ENCODE data around the gene TOB2. TPM values are rescaled to one million over a fixed set of nuclear protein-coding genes. Genes with fewer than 3 reads are reported as not detected.

TOB2 gene
- polyA plus RNA-seq (2013, experiment 1 of 2): 42.5 TPM
- 43.0 TPM for polyA plus RNA-seq (2013, experiment 2 of 2)

DNA sequence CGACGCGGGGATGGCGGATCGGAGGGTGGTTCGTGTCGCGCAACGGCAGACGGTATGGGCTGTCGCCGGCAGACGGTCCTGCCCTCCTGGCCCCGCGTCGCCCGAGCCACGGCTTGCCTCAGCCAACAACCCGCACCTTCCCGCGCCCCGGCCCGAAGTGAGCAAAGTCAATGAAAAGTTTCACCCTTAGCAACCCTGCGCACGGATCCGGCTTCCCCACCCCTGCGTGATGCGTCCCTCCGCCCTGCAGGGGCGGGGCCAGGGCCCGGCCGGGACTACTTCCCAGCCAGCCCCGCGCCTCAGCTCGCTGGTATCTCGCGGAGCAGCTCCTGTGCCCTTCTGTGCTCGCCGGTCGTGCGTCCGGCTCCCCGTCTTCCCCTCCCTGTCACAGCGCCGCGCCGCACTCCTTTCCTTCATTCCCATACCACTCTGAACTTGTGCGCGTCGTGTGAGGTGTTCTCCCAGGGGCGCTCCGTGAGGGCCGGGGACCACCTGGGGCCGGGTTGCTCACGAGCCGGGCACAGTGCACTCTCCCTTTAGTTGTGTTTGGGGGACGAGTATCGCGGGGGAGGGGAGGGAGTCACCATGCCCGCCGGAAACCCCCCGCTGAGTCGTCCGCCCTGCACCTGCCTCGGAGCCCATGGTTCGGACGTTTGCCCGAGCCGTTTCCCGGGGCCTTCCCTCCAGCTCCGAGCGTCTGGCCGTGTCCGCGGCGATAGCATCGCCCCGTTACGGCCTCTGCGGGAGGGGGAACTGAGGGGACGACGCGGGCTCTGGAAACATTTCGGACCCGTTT is at the start of gene TOB2:
Gene TOB2, minus strand, starts transcription at position 163 of the 796 bp plus-strand sequence. CDS start 9,456 bp downstream, outside the sequence.
- peak within 1 kb of the TSS; percentile 90 to 95 for H3K4ac ChIP-seq (ENCODE audit: low read depth in 1 of 2, low read length in 2 of 2)
- peak within 1 kb of the TSS; percentile 78 to 98 for H3K18ac ChIP-seq (ENCODE audit: low read depth in 1 of 2, low read length in 2 of 2)
- peaks cover 7 to 9% of the 10 kb centered on the region in 2 experiments for H3K36me3 ChIP-seq (ENCODE audit: control insufficient read depth in 1 of 2, insufficient read depth in 2 of 2, low read depth in 1 of 2, low read length in 2 of 2)
- no peaks in the 10 kb centered on the region for H3K27me3 ChIP-seq (ENCODE audit: control insufficient read depth in 1 of 2, insufficient read depth in 1 of 2, low read length in 2 of 2)
- H2AFZ ChIP-seq (ENCODE audit: low read depth, low read length): peak within 1 kb of the TSS; percentile 49
- under 1% methylated on average over 81 of the region's 85 CpGs for WGBS
- H2AK5ac ChIP-seq (ENCODE audit: low read length, severe bottlenecking): peak within 1 kb of the TSS; percentile 62
- H2BK5ac ChIP-seq (ENCODE audit: low read depth, low read length, poor library complexity, severe bottlenecking): peak within 1 kb of the TSS; percentile 57
- H2BK15ac ChIP-seq (ENCODE audit: low read depth, poor library complexity, severe bottlenecking): peak within 1 kb of the TSS; percentile 98
- peak within 1 kb of the TSS; percentile 79 for H4K91ac ChIP-seq (ENCODE audit: low read length)
- DNase-seq: peak; percentile 96
- peaks cover 7% of the 10 kb centered on the region for H3K4me1 ChIP-seq (ENCODE audit: control insufficient read depth, insufficient read depth, low read depth, low read length)
- peak within 1 kb of the TSS; percentile 99 for H3K9ac ChIP-seq (ENCODE audit: low read length)
- H3K79me1 ChIP-seq (replicated peaks; ENCODE audit: low read length, poor library complexity, severe bottlenecking): no peaks in the 10 kb centered on the region
- peak within 1 kb of the TSS; percentile 89 for H3K4me2 ChIP-seq (ENCODE audit: low read length, poor library complexity, severe bottlenecking)
- H3K9me3 ChIP-seq (ENCODE audit: control insufficient read depth, low read length): no peaks in the 10 kb centered on the region
- H4K8ac ChIP-seq (ENCODE audit: low read length): peak within 1 kb of the TSS; percentile 97
- H2BK12ac ChIP-seq (ENCODE audit: low read length in 2 of 2): peak within 1 kb of the TSS in 1 of 2 experiments; percentile 72
- peak within 1 kb of the TSS; percentile 98 for H3K27ac ChIP-seq (ENCODE audit: low read length, poor library complexity, severe bottlenecking)
- H3K23ac ChIP-seq (ENCODE audit: low read length in 2 of 2): peak within 1 kb of the TSS in 1 of 2 experiments; percentile 99
- H3K4me3 ChIP-seq (ENCODE audit: insufficient read depth in 1 of 2, low read depth in 1 of 2, low read length in 2 of 2): peak within 1 kb of the TSS; percentile 93 to 99
- H2BK120ac ChIP-seq (ENCODE audit: low read depth, low read length): peak within 1 kb of the TSS; percentile 97
- peak within 1 kb of the TSS; percentile 89 to 99 for H3K14ac ChIP-seq (ENCODE audit: low read length in 2 of 2)

GRCh38 chr22:41491374-41492100 is 44.9 kb upstream of the TOB2 start:
- Histone ChIP-seq H3K27ac (ENCODE audit: low read length, poor library complexity, severe bottlenecking) (no peak overlapping the region), H3K14ac (ENCODE audit: low read length in 2 of 2) (no peak overlapping the region), H3K27me3 (ENCODE audit: control insufficient read depth in 1 of 2, insufficient read depth in 1 of 2, low read length in 2 of 2) (no peaks in the 10 kb centered on the region), H2BK12ac (ENCODE audit: low read length in 2 of 2) (no peak overlapping the region), H2BK120ac (ENCODE audit: low read depth, low read length) (no peak overlapping the region), H3K4me2 (ENCODE audit: low read length, poor library complexity, severe bottlenecking) (no peak overlapping the region), H3K4me3 (ENCODE audit: insufficient read depth in 1 of 2, low read depth in 1 of 2, low read length in 2 of 2) (no peak overlapping the region), H3K18ac (ENCODE audit: low read depth in 1 of 2, low read length in 2 of 2) (no peak overlapping the region), H3K9me3 (ENCODE audit: control insufficient read depth, low read length) (no peaks in the 10 kb centered on the region), H2AK5ac (ENCODE audit: low read length, severe bottlenecking) (no peak overlapping the region), H2BK15ac (ENCODE audit: low read depth, poor library complexity, severe bottlenecking) (no peak overlapping the region), H3K4me1 (ENCODE audit: control insufficient read depth, insufficient read depth, low read depth, low read length) (peaks cover 2% of the 10 kb centered on the region), H3K4ac (ENCODE audit: low read depth in 1 of 2, low read length in 2 of 2) (no peak overlapping the region), H2BK5ac (ENCODE audit: low read depth, low read length, poor library complexity, severe bottlenecking) (no peak overlapping the region), H4K91ac (ENCODE audit: low read length) (no peak overlapping the region), H2AFZ (ENCODE audit: low read depth, low read length) (no peak overlapping the region), H3K9ac (ENCODE audit: low read length) (peak overlapping the region; percentile 4), H4K8ac (ENCODE audit: low read length) (no peak overlapping the region), H3K79me1 (replicated peaks; ENCODE audit: low read length, poor library complexity, severe bottlenecking) (peaks cover 30% of the 10 kb centered on the region), H3K23ac (ENCODE audit: low read length in 2 of 2) (no peak overlapping the region), H3K36me3 (ENCODE audit: control insufficient read depth in 1 of 2, insufficient read depth in 2 of 2, low read depth in 1 of 2, low read length in 2 of 2) (peaks cover 6 to 7% of the 10 kb centered on the region in 2 experiments)
- no peak for DNase-seq
- WGBS: 83% methylated on average over 2 of the region's 5 CpGs

DNA sequence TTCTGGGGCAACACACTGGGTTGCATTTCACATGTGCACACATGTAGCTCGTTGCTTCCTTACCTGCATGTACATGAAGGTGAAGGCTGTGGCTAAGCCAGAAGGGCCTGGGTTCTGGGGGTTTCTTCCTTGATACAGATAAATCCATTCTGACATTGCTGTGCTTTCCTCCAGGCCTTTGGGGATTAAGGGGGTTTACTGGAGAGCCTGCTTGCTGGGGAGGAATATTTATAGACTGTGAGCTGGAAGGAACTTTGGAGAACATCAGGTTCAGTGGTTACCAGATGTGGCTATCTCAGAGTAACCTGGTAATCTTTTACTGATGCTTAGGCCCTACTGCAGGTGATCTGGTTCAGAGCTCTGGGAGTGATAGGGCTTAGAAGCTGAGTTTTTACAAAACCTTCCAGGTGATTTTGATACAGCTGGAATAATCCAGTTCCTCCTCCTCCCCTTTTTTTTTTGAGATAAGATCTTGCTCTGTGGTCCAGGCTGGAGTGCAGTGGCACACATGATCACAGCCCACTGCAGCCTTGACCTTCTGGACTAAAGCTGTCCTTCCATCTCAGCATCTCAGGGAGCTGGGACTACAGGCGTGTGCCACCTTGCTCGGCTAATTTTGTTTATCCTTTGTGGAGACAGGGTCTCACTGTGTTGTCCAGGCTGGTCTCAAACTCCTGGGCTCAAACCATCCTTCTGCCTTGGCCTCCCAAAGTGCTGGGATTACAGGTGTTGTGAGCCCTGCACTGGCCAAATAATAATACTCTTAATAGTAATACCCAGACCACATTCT is 42.2 kb upstream of the TOB2 start:
- H4K91ac ChIP-seq (ENCODE audit: low read length): no peak overlapping the region
- peaks cover 2% of the 10 kb centered on the region for H3K4me1 ChIP-seq (ENCODE audit: control insufficient read depth, insufficient read depth, low read depth, low read length)
- H2BK5ac ChIP-seq (ENCODE audit: low read depth, low read length, poor library complexity, severe bottlenecking): no peak overlapping the region
- DNase-seq: no peak
- no peak overlapping the region for H2BK120ac ChIP-seq (ENCODE audit: low read depth, low read length)
- H3K27ac ChIP-seq (ENCODE audit: low read length, poor library complexity, severe bottlenecking): no peak overlapping the region
- H2AFZ ChIP-seq (ENCODE audit: low read depth, low read length): no peak overlapping the region
- no peak overlapping the region for H3K4me3 ChIP-seq (ENCODE audit: insufficient read depth in 1 of 2, low read depth in 1 of 2, low read length in 2 of 2)
- H3K36me3 ChIP-seq (ENCODE audit: control insufficient read depth in 1 of 2, insufficient read depth in 2 of 2, low read depth in 1 of 2, low read length in 2 of 2): no peaks in the 10 kb centered on the region
- 94% methylated on average over 3 of the region's 3 CpGs for WGBS
- no peaks in the 10 kb centered on the region for H3K9me3 ChIP-seq (ENCODE audit: control insufficient read depth, low read length)
- H3K23ac ChIP-seq (ENCODE audit: low read length in 2 of 2): no peak overlapping the region
- H2BK12ac ChIP-seq (ENCODE audit: low read length in 2 of 2): no peak overlapping the region
- H3K14ac ChIP-seq (ENCODE audit: low read length in 2 of 2): no peak overlapping the region
- no peak overlapping the region for H3K9ac ChIP-seq (ENCODE audit: low read length)
- H3K18ac ChIP-seq (ENCODE audit: low read depth in 1 of 2, low read length in 2 of 2): no peak overlapping the region
- no peak overlapping the region for H3K4ac ChIP-seq (ENCODE audit: low read depth in 1 of 2, low read length in 2 of 2)
- H2BK15ac ChIP-seq (ENCODE audit: low read depth, poor library complexity, severe bottlenecking): no peak overlapping the region
- no peaks in the 10 kb centered on the region for H3K27me3 ChIP-seq (ENCODE audit: control insufficient read depth in 1 of 2, insufficient read depth in 1 of 2, low read length in 2 of 2)
- H3K4me2 ChIP-seq (ENCODE audit: low read length, poor library complexity, severe bottlenecking): no peak overlapping the region
- H2AK5ac ChIP-seq (ENCODE audit: low read length, severe bottlenecking): no peak overlapping the region
- peaks cover 24% of the 10 kb centered on the region for H3K79me1 ChIP-seq (replicated peaks; ENCODE audit: low read length, poor library complexity, severe bottlenecking)
- no peak overlapping the region for H4K8ac ChIP-seq (ENCODE audit: low read length)
